ENCODE measurements around the gene KLK14. TPM values are rescaled to one million over a fixed set of nuclear protein-coding genes. Genes with fewer than 3 reads are reported as not detected.

The KLK14 gene
- total RNA-seq, 1 donor from 2014 or later = 0.23 TPM

Other genes starting within 250 kb of the KLK14 start
- not detected in 2 replicates for gene KLK15, start 249.3 kb downstream of the KLK14 start, total RNA-seq
- not detected in 2 replicates for gene KLK3, start 228.0 kb downstream of the KLK14 start, total RNA-seq
- not detected in 2 replicates for gene KLK2, start 209.4 kb downstream of the KLK14 start, total RNA-seq
- not detected in 2 replicates for gene KLK4, start 171.5 kb downstream of the KLK14 start, total RNA-seq
- not detected in 2 replicates for gene KLK5, start 129.8 kb downstream of the KLK14 start, total RNA-seq
- 2.7 and 3.5 TPM in 2 replicates for gene KLK6, start 113.3 kb downstream of the KLK14 start, total RNA-seq
- not detected in 2 replicates for gene KLK7, start 99.0 kb downstream of the KLK14 start, total RNA-seq
- gene KLK8, start 81.3 kb downstream of the KLK14 start, total RNA-seq = not detected in 2 replicates
- 0.19 and 0.30 TPM in 2 replicates for gene KLK10, start 63.2 kb downstream of the KLK14 start, total RNA-seq
- not detected in 2 replicates for gene KLK11, start 56.3 kb downstream of the KLK14 start, total RNA-seq
- gene KLK12, start 47.9 kb downstream of the KLK14 start, total RNA-seq = not detected in 2 replicates
- gene KLK13, start 17.8 kb downstream of the KLK14 start, total RNA-seq = 0.32 TPM in 1 of 2 replicates, not detected in the other
- gene CTU1, start 25.5 kb upstream of the KLK14 start, total RNA-seq = 6.4 and 7.4 TPM in 2 replicates
- not detected in 2 replicates for gene SIGLEC9, start 42.0 kb upstream of the KLK14 start, total RNA-seq
- not detected in 2 replicates for gene SIGLEC7, start 59.4 kb upstream of the KLK14 start, total RNA-seq
- not detected in 2 replicates for gene CD33, start 142.2 kb upstream of the KLK14 start, total RNA-seq
- not detected in 2 replicates for gene SIGLECL1, start 168.2 kb upstream of the KLK14 start, total RNA-seq
- gene IGLON5, start 228.8 kb upstream of the KLK14 start, total RNA-seq = 5.4 and 6.6 TPM in 2 replicates

Measured in astrocyte (in vitro differentiated cells and primary cell).